ENCODE data around the gene KATNB1. TPM values are rescaled to one million over a fixed set of nuclear protein-coding genes. Genes with fewer than 3 reads are reported as not detected.
A peak's percentile ranks its signal among the peaks of the same experiment; 100 is the strongest.

Gene KATNB1
- total RNA-seq, 6 experiments from 2014 or later: 5.6 to 17.5 (median 8.5) TPM

GRCh38 chr16:57753448-57754353 is 18.1 kb downstream of the KATNB1 start:
- Histone ChIP-seq H3K4me1 (no peaks in the 10 kb centered on the region), H3K4me3 (no peak overlapping the region), H3K27me3 (no peaks in the 10 kb centered on the region), H3K9me3 (no peaks in the 10 kb centered on the region), H3K27ac (no peak overlapping the region), H3K36me3 (peaks cover 0 to 4% (median 0%) of the 10 kb centered on the region in 4 donors)
- TF ChIP-seq CTCF (IDR thresholded peaks at IDR 0.05) (no peak), POLR2A (IDR thresholded peaks at IDR 0.05) (no peak)
- ATAC-seq (no peak), DNase-seq (peak in 1 of 3 donors; percentile 48)
- 83% methylated on average over 4 of the region's 32 CpGs for WGBS (ENCODE audit: insufficient coverage, low coverage, low lambda C conversion rate, missing lambda C conversion rate)
- intact Hi-C loops (cut with DNase I): no loop called here

- Histone ChIP-seq H3K36me3 (peaks cover 0 to 4% (median 1%) of the 10 kb centered on the region in 4 donors), H3K9me3 (no peaks in the 10 kb centered on the region), H3K27ac (no peak overlapping the region), H3K4me1 (no peaks in the 10 kb centered on the region), H3K4me3 (no peak overlapping the region), H3K27me3 (no peaks in the 10 kb centered on the region)
- ATAC-seq (no peak), DNase-seq (no peak)
- intact Hi-C loops (cut with DNase I): no loop called here
- TF ChIP-seq CTCF (IDR thresholded peaks at IDR 0.05): no peak
- TF ChIP-seq POLR2A (IDR thresholded peaks at IDR 0.05): no peak
- WGBS (ENCODE audit: insufficient coverage, low coverage, low lambda C conversion rate, missing lambda C conversion rate): 43% methylated on average over 1 of the region's 9 CpGs
Measured at GRCh38 chr16:57754354-57755060, 18.9 kb downstream of the KATNB1 start.

GRCh38 chr16:57755061-57755684 is 19.6 kb downstream of the KATNB1 start:
- TF ChIP-seq POLR2A (IDR thresholded peaks at IDR 0.05) (no peak), CTCF (IDR thresholded peaks at IDR 0.05) (no peak)
- Histone ChIP-seq H3K9me3 (no peaks in the 10 kb centered on the region), H3K4me1 (no peaks in the 10 kb centered on the region), H3K27me3 (no peaks in the 10 kb centered on the region), H3K4me3 (no peak overlapping the region), H3K36me3 (peaks cover 0 to 6% (median 3%) of the 10 kb centered on the region in 4 donors), H3K27ac (no peak overlapping the region)
- intact Hi-C loops (cut with DNase I): no loop called here
- peak in 2 of 3 donors; percentile 18 to 53 for DNase-seq
- ATAC-seq: no peak
- no CpG with 5 or more reads among the region's 24 CpGs for WGBS (ENCODE audit: insufficient coverage, low coverage, low lambda C conversion rate, missing lambda C conversion rate)

GRCh38 chr16:57755726-57756423 is 20.3 kb downstream of the KATNB1 start:
- Histone ChIP-seq H3K4me3 (no peak overlapping the region), H3K9me3 (no peaks in the 10 kb centered on the region), H3K27ac (no peak overlapping the region), H3K27me3 (no peaks in the 10 kb centered on the region), H3K36me3 (peaks cover 2 to 12% (median 6%) of the 10 kb centered on the region in 4 donors), H3K4me1 (no peaks in the 10 kb centered on the region)
- DNase-seq: peak in 1 of 3 donors; percentile 45
- intact Hi-C loops (cut with DNase I): no loop called here
- no peak for ATAC-seq
- TF ChIP-seq CTCF (IDR thresholded peaks at IDR 0.05) (no peak), POLR2A (IDR thresholded peaks at IDR 0.05) (no peak)
- 61% methylated on average over 11 of the region's 18 CpGs for WGBS (ENCODE audit: insufficient coverage, low coverage, low lambda C conversion rate, missing lambda C conversion rate)

Measured in right lobe of liver (tissue), 6 donors.